Pancreas (tissue), 10 donors: ENCODE measurements around the gene VIT. TPM values are rescaled to one million over a fixed set of nuclear protein-coding genes. Genes with fewer than 3 reads are reported as not detected.

Source experiments
- ATAC-seq, 4 donors: fragments of 200-7000 bp; cut with Tn5 transposase; one replicate each; pipeline versions ENCODE4 v1.8.0 to v1.9.1; 2020; ENCODE audit warnings: mild to moderate bottlenecking in 4 of 4, moderate library complexity in 4 of 4
- DNase-seq, 6 donors: peaks; one replicate each; pipeline ENCODE4 v3.0.0-alpha.2; 2020
- FAIRE-seq: peaks from 2 replicates; lab custom pipeline; 2012; peaks lifted over from hg19 to GRCh38; lab: Jason Lieb, UNC
- H3K27ac ChIP-seq, 4 donors: fragments of 200-600 bp; sonication (generic); 1 replicate in 3 of 4; 2 replicates in 1 of 4; pipeline versions ENCODE4 v1.5.0 to v1.8.0; 2020
- H3K27me3 ChIP-seq, 4 donors: fragments of 200-600 bp; one replicate each; pipeline ENCODE4 v1.8.0; 2021
- H3K36me3 ChIP-seq, 3 donors: fragments of 200-600 bp; sonication (generic) in 1 of 3; one replicate each; pipeline versions ENCODE4 v1.5.0 to v1.8.0; 2020 to 2021
- H3K4me1 ChIP-seq, 3 donors: fragments of 200-600 bp; one replicate each; pipeline ENCODE4 v1.8.0; 2021
- H3K4me3 ChIP-seq, 4 donors: fragments of 200-600 bp; sonication (generic) in 2 of 4; one replicate each; pipeline versions ENCODE4 v1.5.0 to v1.8.0; 2020 to 2021
- H3K9me3 ChIP-seq, 4 donors: fragments of 200-600 bp; one replicate each; pipeline ENCODE4 v1.8.0; 2021
- WGBS, 2 donors: extraction: QIAGEN DNeasy Blood & Tissue Kit; methylation state at CpG; one replicate each; pipeline ENCODE4 v1.1.7; 2013; 5-methylcytosine and 5-hydroxymethylcytosine counted together
- intact Hi-C, 3 donors: fragments of 100-400 bp; cut with DNase I; formaldehyde crosslinking; loops; one replicate each; pipeline versions ENCODE4 v1.11.1 to v1.14.2; 2022
- polyA plus RNA-seq, 2 donors: library from polyadenylated mRNA; stranded (reverse); fragments of 200-250 nt; gene quantifications; one replicate each; pipeline ENCODE4 v1.2.3, GENCODE V29; 2013
- total RNA-seq, 6 donors: library from RNA; stranded (reverse); fragmentation: NEBNext Ultra II Directional in 4 of 6; extraction: Animal tissue kit (Norgen Biotek cat#: 25700) in 4 of 6; gene quantifications; one replicate each; pipeline versions ENCODE4 v1.2.1 to v1.2.4, GENCODE V29; 2021 to 2023
- TF ChIP-seq, protein P1 (sequence below), 4 donors: fragments of 200-600 bp; sonication (generic) in 3 of 4; IDR thresholded peaks; one replicate each; pipeline versions ENCODE4 v1.5.0 to v1.8.0; 2021; ENCODE audit warnings: antibody characterized with exemption in 4 of 4
- donor health status: healthy with polysubstance abuse.
- donor health status: DM: no; HTN: no; CAD: no; lungs with moderate emphysema.
- donor health status: DM: no; HTN: no; CAD: no.
- donor health status: control.
- donor health status: control.
- donor health status: Bipolar disorder and iron deficiency.
- donor health status: DM: yes; HTN: yes; CAD: no.
- donor health status: DM: no; HTN: no; CAD: no.
- donor health status: DM: no; HTN: no; CAD: no.
- donor health status: DM: yes; HTN: yes; CAD: no.

Gene VIT
- total and polyA plus RNA-seq, 8 donors: 0.19 to 2.9 (median 0.36) TPM

DNA sequence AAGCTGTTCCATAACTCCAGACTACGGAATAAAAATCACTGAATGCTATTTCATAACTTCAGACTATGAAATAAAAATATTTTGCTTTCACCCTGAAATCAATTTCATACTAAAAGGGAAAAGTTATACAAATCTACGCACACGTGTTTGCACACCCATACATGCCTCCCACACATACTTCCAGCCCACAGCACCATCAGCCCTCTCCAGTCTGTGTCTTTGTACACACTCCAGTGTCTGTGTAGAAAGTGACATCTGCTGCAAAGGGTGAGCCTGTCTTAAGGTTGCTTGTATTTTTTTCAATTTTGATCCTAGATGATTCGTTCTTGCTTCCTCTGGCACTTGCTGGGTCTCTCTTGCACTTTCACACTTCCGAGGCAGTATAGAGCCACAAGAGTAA is 53.6 kb downstream of the VIT start:
- DNase-seq: no peak
- H3K27ac ChIP-seq: no peak overlapping the region
- H3K36me3 ChIP-seq: no peaks in the 10 kb centered on the region
- ATAC-seq: no peak
- no peak overlapping the region for H3K4me3 ChIP-seq
- WGBS, 2 donors: 51 to 66% methylated on average over 5 of the region's 5 CpGs
- H3K4me1 ChIP-seq: no peaks in the 10 kb centered on the region
- TF ChIP-seq, protein P1, sequence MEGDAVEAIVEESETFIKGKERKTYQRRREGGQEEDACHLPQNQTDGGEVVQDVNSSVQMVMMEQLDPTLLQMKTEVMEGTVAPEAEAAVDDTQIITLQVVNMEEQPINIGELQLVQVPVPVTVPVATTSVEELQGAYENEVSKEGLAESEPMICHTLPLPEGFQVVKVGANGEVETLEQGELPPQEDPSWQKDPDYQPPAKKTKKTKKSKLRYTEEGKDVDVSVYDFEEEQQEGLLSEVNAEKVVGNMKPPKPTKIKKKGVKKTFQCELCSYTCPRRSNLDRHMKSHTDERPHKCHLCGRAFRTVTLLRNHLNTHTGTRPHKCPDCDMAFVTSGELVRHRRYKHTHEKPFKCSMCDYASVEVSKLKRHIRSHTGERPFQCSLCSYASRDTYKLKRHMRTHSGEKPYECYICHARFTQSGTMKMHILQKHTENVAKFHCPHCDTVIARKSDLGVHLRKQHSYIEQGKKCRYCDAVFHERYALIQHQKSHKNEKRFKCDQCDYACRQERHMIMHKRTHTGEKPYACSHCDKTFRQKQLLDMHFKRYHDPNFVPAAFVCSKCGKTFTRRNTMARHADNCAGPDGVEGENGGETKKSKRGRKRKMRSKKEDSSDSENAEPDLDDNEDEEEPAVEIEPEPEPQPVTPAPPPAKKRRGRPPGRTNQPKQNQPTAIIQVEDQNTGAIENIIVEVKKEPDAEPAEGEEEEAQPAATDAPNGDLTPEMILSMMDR (IDR thresholded peaks at IDR 0.05): no peak
- FAIRE-seq: no peak
- intact Hi-C loops: no loop called here
- no peaks in the 10 kb centered on the region for H3K27me3 ChIP-seq
- H3K9me3 ChIP-seq: no peaks in the 10 kb centered on the region

DNA sequence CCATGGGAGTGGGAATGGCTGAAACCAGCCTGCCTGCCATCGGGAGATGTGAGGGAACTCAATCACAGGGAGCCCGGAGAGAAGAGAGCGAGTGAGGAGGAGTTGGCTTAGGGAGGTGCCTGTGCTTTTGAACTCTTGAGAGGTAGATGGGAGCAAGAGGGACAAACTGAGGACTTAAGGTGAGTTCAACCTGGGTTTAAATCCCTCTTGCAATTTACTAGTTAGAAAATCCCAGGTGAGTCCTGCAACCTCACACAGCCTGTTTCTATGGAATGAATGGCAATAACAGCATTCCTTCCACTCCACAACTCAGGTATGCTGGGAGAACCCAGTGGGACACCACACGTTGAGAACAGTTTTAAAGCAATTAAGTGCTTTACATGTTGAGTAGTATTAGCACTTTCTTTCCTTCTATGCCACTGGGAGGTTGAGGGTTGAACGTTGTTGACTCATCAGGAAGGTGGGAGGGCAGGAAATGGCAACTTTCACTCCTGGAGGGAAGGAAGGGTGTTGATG is 57.3 kb downstream of the VIT start:
- H3K4me1 ChIP-seq: no peaks in the 10 kb centered on the region
- WGBS, 2 donors: 40 to 46% methylated on average over 5 of the region's 5 CpGs
- TF ChIP-seq, protein P1 (IDR thresholded peaks at IDR 0.05): no peak
- H3K27ac ChIP-seq: no peak overlapping the region
- FAIRE-seq (no peak), ATAC-seq (no peak), DNase-seq (no peak)
- intact Hi-C loops: no loop called here
- H3K9me3 ChIP-seq: no peaks in the 10 kb centered on the region
- H3K36me3 ChIP-seq: no peaks in the 10 kb centered on the region
- no peak overlapping the region for H3K4me3 ChIP-seq
- no peaks in the 10 kb centered on the region for H3K27me3 ChIP-seq

DNA sequence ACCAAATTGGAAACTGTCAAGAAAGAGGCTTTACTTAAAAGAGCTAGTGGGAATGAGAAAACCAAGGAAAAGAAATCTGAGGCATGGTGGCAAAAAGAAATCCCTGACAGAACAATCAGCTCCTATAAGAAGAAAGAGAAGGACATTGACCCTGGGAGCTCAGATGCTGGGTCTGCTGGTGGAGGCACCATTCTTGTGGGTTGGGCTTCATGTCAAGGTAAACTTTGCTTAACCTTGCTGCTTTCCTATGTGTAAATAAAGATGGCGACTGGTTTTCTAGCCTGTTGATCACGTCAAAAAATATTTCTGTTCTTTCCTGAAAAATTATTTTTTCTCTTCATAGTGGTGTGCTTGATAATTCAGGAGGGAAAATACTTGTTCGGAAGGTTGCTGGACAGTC is 58.1 kb downstream of the VIT start:
- intact Hi-C loops: no loop called here
- 44% methylated on average over 3 of the region's 3 CpGs for WGBS, 2 donors
- Histone ChIP-seq H3K27ac (no peak overlapping the region), H3K27me3 (no peaks in the 10 kb centered on the region), H3K4me1 (no peaks in the 10 kb centered on the region), H3K9me3 (no peaks in the 10 kb centered on the region), H3K4me3 (no peak overlapping the region), H3K36me3 (no peaks in the 10 kb centered on the region)
- FAIRE-seq: no peak
- ATAC-seq: peak in 1 of 4 donors; percentile 26
- TF ChIP-seq, protein P1 (IDR thresholded peaks at IDR 0.05): no peak
- no peak for DNase-seq

DNA sequence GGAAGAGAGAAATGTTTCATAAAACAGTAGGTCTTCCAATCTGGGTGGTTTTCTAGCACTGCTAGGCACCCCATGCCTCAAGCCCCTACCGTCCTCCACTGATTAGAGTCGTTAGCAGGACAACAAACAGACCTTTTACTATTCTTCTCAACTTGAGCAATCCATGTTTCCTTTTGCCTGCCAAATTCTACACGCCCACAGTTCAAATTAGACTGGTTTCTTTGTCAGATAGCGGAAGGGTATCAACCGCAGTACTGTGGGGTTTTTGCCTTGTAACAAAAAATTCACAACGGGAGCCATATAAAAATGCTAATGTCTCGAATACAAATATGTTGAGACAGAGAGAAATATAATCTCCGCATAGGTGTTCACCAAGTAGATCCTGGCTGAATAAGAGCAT is 59.9 kb downstream of the VIT start:
- H3K9me3 ChIP-seq: no peaks in the 10 kb centered on the region
- H3K27me3 ChIP-seq: no peaks in the 10 kb centered on the region
- intact Hi-C loops: no loop called here
- H3K27ac ChIP-seq: no peak overlapping the region
- DNase-seq (no peak), ATAC-seq (no peak), FAIRE-seq (no peak)
- WGBS, 2 donors: 82% methylated on average over 8 of the region's 8 CpGs
- no peaks in the 10 kb centered on the region for H3K4me1 ChIP-seq
- no peak overlapping the region for H3K4me3 ChIP-seq
- no peaks in the 10 kb centered on the region for H3K36me3 ChIP-seq
- TF ChIP-seq, protein P1 (IDR thresholded peaks at IDR 0.05): no peak

DNA sequence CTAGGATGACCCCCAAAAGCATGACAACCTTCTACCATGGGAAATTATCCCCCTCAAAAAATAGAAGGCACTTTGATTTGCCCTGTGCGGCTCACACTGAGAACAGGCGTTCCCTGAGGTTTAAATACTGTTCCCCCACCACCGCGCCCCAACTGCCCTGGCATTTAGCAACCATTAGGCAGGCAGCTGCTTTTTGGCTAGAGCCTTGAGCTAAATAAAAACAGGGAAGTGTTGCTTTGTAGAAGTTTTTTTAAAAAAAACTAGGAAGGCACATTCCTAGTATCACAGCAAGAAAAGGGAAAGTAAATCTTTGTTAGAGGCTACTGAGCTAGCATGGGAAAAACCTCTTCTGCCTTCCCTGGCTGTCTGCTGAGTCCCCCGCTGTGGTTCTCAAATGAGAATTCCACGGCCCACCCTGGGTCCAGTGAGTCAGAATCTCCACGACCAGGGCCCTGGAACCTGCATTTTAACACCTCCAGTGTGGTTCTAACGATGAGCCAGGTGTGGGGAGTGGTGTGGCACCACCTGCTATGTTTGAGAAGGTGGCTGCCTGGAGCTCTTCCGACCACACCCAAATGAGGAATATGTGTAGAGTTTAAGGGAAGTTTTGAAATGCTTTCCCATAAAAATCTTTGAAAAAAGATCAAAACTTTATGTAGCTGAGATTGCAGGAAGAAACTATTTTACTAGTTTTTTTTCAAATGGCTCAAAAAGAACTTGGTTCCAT is 66.4 kb downstream of the VIT start:
- Histone ChIP-seq H3K36me3 (no peaks in the 10 kb centered on the region), H3K27me3 (peaks cover 0 to 4% (median 0%) of the 10 kb centered on the region in 4 donors), H3K4me3 (no peak overlapping the region), H3K9me3 (no peaks in the 10 kb centered on the region), H3K27ac (no peak overlapping the region), H3K4me1 (no peaks in the 10 kb centered on the region)
- TF ChIP-seq, protein P1 (IDR thresholded peaks at IDR 0.05): no peak
- DNase-seq: no peak
- ATAC-seq: no peak
- FAIRE-seq: no peak
- WGBS, 2 donors: 69 to 71% methylated on average over 9 of the region's 9 CpGs
- intact Hi-C loops: no loop called here
